ENCODE measurements around the gene FSTL4. TPM values are rescaled to one million over a fixed set of nuclear protein-coding genes. Genes with fewer than 3 reads are reported as not detected.

The FSTL4 gene
- total and polyA plus RNA-seq, 2 experiments from 2014 or later = 1.4 to 2.8 TPM

DNA sequence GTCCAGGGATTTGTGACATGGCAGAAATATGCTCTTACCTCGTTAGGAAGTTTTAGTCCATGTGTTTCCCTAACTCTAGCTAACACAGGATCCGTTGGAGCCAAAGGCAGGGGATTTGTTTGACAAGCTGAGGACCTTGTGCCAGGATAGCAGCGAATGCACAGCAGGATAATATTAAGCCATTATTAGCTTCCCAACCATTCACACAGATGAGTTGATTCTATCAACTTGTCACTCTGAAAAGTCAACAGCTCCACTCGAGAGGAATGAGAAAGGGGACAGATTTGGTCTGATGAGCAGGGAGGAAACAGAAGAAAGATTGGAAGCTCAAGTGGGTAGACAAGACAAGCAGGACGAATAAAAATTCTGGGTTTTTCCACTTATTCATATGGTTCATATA lies 106.2 kb downstream of the FSTL4 start:
- DNase-seq (ENCODE audit: low spot score) (no peak), ATAC-seq (no peak)
- H3K4me3 ChIP-seq = no peak overlapping the region
- Mint-ChIP-seq H3K9me3 (no peaks in the 10 kb centered on the region), H3K36me3 (ENCODE audit: low read depth) (no peaks in the 10 kb centered on the region), H3K27me3 (ENCODE audit: insufficient read depth, low read depth, poor library complexity) (no peaks in the 10 kb centered on the region), H3K4me1 (peaks cover 4% of the 10 kb centered on the region; the same call in 2 of the 3 replicates), H3K4me3 (no peak overlapping the region), H3K27ac (no peak overlapping the region)
- H3F3A ChIP-seq (replicated peaks; ENCODE audit: low read depth) = no peaks in the 10 kb centered on the region
- no peaks in the 10 kb centered on the region for H4K20me1 ChIP-seq (replicated peaks; ENCODE audit: insufficient read depth)
- H3K27ac ChIP-seq (ENCODE audit: low read depth) = no peak overlapping the region
- no peaks in the 10 kb centered on the region for H3K79me2 ChIP-seq (replicated peaks; ENCODE audit: insufficient read depth)
- no peaks in the 10 kb centered on the region for H3K27me3 ChIP-seq (ENCODE audit: insufficient read depth)
- no peaks in the 10 kb centered on the region for H3K4me1 ChIP-seq (ENCODE audit: insufficient read depth)
- peaks cover 3% of the 10 kb centered on the region; the same call in 1 of the 2 replicates for H3K9me2 ChIP-seq (ENCODE audit: insufficient read depth)
- H2AFZ ChIP-seq = no peak overlapping the region
- TF ChIP-seq EZH2phosphoT487 (IDR thresholded peaks at IDR 0.05; ENCODE audit: unreplicated experiment) (no peak), CREB1 (CRISPR knock-in tag; IDR thresholded peaks at IDR 0.05; ENCODE audit: low read depth) (no peak), CTCF (conservative IDR thresholded peaks at IDR 0.05; ENCODE audit: low read depth in 2 of 2) (no peak), REST (IDR thresholded peaks at IDR 0.05; ENCODE audit: unreplicated experiment) (no peak), ZNF114 (CRISPR knock-in tag; IDR thresholded peaks at IDR 0.05) (no peak), JUNB (IDR thresholded peaks at IDR 0.05; ENCODE audit: unreplicated experiment) (no peak)
- TF ChIP-seq, protein P1, sequence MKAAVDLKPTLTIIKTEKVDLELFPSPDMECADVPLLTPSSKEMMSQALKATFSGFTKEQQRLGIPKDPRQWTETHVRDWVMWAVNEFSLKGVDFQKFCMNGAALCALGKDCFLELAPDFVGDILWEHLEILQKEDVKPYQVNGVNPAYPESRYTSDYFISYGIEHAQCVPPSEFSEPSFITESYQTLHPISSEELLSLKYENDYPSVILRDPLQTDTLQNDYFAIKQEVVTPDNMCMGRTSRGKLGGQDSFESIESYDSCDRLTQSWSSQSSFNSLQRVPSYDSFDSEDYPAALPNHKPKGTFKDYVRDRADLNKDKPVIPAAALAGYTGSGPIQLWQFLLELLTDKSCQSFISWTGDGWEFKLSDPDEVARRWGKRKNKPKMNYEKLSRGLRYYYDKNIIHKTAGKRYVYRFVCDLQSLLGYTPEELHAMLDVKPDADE (IDR thresholded peaks at IDR 0.05) = no peak
- TF ChIP-seq, protein P2, sequence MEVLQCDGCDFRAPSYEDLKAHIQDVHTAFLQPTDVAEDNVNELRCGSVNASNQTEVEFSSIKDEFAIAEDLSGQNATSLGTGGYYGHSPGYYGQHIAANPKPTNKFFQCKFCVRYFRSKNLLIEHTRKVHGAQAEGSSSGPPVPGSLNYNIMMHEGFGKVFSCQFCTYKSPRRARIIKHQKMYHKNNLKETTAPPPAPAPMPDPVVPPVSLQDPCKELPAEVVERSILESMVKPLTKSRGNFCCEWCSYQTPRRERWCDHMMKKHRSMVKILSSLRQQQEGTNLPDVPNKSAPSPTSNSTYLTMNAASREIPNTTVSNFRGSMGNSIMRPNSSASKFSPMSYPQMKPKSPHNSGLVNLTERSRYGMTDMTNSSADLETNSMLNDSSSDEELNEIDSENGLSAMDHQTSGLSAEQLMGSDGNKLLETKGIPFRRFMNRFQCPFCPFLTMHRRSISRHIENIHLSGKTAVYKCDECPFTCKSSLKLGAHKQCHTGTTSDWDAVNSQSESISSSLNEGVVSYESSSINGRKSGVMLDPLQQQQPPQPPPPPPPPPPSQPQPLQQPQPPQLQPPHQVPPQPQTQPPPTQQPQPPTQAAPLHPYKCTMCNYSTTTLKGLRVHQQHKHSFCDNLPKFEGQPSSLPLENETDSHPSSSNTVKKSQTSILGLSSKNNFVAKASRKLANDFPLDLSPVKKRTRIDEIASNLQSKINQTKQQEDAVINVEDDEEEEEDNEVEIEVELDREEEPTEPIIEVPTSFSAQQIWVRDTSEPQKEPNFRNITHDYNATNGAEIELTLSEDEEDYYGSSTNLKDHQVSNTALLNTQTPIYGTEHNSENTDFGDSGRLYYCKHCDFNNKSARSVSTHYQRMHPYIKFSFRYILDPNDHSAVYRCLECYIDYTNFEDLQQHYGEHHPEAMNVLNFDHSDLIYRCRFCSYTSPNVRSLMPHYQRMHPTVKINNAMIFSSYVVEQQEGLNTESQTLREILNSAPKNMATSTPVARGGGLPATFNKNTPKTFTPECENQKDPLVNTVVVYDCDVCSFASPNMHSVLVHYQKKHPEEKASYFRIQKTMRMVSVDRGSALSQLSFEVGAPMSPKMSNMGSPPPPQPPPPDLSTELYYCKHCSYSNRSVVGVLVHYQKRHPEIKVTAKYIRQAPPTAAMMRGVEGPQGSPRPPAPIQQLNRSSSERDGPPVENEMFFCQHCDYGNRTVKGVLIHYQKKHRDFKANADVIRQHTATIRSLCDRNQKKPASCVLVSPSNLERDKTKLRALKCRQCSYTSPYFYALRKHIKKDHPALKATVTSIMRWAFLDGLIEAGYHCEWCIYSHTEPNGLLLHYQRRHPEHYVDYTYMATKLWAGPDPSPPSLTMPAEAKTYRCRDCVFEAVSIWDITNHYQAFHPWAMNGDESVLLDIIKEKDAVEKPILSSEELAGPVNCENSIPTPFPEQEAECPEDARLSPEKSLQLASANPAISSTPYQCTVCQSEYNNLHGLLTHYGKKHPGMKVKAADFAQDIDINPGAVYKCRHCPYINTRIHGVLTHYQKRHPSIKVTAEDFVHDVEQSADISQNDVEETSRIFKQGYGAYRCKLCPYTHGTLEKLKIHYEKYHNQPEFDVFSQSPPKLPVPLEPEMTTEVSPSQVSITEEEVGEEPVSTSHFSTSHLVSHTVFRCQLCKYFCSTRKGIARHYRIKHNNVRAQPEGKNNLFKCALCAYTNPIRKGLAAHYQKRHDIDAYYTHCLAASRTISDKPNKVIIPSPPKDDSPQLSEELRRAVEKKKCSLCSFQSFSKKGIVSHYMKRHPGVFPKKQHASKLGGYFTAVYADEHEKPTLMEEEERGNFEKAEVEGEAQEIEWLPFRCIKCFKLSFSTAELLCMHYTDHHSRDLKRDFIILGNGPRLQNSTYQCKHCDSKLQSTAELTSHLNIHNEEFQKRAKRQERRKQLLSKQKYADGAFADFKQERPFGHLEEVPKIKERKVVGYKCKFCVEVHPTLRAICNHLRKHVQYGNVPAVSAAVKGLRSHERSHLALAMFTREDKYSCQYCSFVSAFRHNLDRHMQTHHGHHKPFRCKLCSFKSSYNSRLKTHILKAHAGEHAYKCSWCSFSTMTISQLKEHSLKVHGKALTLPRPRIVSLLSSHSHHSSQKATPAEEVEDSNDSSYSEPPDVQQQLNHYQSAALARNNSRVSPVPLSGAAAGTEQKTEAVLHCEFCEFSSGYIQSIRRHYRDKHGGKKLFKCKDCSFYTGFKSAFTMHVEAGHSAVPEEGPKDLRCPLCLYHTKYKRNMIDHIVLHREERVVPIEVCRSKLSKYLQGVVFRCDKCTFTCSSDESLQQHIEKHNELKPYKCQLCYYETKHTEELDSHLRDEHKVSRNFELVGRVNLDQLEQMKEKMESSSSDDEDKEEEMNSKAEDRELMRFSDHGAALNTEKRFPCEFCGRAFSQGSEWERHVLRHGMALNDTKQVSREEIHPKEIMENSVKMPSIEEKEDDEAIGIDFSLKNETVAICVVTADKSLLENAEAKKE (CRISPR knock-in tag; IDR thresholded peaks at IDR 0.05) = no peak
- no peaks in the 10 kb centered on the region for H3K36me3 ChIP-seq (ENCODE audit: insufficient read depth)
- no peak overlapping the region for H3K4me2 ChIP-seq
